ENCODE measurements around the gene CHRNB2.
"Not testable (repeated sequence)": the region's sequence is repeated elsewhere in the genome, so short reads cannot be mapped to it uniquely, and the experiment has no call there.

The CHRNB2 gene, protein sequence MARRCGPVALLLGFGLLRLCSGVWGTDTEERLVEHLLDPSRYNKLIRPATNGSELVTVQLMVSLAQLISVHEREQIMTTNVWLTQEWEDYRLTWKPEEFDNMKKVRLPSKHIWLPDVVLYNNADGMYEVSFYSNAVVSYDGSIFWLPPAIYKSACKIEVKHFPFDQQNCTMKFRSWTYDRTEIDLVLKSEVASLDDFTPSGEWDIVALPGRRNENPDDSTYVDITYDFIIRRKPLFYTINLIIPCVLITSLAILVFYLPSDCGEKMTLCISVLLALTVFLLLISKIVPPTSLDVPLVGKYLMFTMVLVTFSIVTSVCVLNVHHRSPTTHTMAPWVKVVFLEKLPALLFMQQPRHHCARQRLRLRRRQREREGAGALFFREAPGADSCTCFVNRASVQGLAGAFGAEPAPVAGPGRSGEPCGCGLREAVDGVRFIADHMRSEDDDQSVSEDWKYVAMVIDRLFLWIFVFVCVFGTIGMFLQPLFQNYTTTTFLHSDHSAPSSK

DNA sequence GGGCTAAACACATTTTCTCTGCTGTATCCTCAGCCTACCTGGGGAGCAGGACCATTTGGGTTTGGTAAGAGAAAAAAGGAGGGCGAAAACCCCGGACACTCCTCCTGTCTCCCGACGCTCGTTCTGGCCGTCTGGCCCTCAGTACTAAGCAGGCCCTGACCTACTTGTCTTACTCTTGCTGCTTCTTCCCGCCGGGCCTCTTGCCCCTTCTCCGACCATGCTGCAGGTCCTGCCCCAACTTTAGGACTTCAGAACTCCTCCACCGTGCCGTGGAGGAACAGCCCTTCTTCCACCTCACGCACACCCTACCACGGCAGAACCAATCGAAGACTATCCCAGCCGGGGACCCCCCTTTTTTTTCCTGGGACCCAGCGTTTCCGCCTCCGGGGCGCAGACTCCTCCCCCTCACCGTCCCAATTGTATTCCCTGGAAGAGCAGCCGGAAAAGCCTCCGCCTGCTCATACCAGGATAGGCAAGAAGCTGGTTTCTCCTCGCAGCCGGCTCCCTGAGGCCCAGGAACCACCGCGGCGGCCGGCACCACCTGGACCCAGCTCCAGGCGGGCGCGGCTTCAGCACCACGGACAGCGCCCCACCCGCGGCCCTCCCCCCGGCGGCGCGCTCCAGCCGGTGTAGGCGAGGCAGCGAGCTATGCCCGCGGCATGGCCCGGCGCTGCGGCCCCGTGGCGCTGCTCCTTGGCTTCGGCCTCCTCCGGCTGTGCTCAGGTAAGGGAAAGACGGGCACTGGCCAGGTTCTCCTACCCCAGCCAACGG lies at the start of gene CHRNB2:
Gene CHRNB2, plus strand, starts transcription at position 393 of the 771 bp plus-strand sequence. Its CDS starts 267 bp downstream, at position 660.
- peak; percentile 92 for DNase-seq

DNA sequence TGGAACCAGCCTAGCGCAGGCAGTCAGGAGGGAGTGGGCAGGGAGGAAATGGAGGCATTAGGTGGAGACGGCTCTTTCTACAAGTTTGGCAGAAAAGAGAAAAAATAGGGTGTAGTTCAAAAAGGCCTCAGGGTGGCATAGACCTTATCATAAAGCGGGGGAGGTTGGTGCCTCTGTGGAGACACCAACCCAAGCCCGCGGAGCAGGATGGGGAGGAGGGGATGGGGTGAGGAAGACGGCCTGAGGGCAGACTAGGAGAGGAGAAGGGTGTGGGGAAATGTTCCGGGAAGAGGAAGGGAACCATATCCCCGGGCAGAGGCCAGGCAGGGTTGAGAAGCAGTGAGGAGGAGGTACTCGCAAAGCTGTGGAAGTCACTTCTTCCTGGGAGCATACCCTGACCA lies 48.0 kb upstream of the CHRNB2 start:
- no peak for DNase-seq

DNA sequence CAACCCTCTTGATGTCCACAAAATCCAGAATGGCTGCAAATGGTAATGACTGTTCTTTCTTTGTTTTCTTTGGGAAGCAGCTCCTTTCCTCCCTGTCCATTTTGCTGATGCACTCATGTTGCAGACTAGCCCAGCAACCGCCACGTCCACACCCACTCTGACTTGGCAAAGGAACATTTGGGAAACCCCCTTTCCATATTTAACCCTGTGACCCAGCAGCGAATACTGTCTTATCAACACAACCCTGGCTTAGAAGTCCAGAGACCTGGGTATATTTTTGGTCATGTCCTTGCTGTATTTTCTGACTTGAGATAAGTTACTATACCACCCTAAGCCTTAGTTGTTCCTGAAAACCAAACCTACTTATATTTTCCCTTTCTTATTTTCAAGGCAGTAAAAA lies 47.2 kb upstream of the CHRNB2 start:
- DNase-seq = no peak

DNA sequence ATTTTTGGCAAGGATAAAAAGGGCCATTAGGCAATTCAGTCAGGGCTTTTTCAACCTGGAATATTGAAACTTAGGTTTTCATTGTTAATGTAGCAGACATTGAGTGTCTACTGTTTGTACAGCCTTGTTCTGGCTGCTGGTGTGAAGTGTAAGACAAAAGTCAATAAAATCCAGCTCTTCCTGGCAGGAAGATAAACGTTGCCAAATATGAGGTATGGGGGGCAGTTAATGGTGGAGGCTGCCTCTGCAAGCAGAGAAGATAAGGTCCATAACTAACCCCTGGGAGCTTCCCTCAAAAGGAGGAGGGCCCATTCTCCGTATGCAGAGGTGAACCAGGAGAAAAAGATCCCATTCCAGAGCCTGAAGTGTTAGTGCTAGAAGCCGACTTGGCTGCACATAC lies 45.9 kb upstream of the CHRNB2 start:
- DNase-seq = no peak

DNA sequence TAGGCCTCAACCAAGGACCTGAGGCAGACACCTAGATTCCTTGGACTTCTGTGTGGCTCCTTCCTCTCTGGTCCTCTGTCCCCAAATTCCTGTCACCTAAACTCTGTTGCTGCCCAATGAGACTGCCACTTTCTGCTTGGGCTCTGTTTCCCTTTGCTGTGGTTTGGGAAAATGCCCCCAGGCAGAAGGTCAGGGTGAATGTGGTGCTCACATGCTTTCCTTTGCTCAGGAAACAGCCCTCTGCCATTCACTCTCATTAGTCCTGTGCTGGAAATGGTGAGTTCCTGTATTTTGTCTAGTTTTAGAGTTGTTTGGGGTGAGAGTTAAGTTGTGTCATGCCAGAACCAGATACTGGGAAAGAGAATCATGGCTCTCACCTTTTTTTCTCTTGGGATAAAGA lies 42.7 kb upstream of the CHRNB2 start:
- DNase-seq = no peak

DNA sequence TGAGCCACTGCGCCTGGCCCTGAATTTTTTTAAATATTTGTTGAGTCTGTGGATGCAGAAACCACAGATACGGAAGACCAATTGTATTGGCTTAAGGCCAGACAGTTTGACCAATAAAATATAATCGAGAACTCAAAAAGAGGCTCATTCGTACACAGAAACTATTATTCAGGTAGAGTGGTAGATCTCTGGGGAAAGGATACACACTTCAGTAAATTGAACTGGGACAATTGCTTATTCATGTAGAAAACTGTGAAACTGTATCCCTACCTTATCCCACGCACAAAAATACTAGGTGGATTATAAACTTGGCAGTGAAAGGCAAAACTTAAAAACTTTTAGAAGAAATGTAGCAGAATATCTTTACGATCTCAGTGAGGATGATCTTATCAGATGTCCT lies 40.4 kb upstream of the CHRNB2 start:
- DNase-seq = no peak

DNA sequence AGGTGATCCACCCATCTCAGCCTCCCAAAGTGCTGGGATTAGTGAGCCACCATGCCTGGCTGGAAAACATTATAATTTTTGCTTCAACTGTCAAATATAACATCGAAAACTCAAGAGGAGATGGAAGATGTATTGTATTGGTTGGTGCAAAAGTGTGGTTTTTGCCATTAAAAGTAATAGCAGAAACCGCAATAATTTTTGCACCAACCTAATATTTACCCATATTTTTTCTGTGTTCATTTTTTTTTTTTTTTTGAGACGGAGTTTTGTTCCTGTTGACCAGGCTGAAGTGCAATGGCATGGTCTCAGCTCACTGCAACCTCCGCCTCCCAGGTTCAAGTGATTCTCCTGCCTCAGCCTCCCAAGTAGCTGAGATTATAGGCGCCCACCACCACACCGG lies 38.3 kb upstream of the CHRNB2 start:
- no peak for DNase-seq

DNA sequence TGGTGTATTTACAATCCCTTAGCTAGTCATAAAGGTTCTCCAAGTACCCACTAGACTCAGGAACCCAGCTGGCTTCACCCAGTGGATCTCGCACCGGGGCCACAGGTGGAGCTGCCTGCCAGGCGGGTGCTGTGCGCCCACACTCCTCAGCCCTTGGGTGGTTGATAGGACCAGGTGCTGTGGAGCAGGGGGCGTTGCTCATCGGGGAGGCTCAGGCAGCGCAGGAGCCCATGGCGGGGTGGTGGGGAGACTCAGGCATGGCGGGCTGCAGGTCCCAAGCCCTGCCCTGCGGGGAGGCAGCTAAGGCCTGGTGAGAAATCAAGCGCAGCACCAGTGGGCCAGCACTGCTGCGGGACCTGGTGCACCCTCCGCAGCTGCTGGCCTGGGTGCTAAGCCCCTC lies 35.6 kb upstream of the CHRNB2 start:
- DNase-seq = not testable (repeated sequence)

DNA sequence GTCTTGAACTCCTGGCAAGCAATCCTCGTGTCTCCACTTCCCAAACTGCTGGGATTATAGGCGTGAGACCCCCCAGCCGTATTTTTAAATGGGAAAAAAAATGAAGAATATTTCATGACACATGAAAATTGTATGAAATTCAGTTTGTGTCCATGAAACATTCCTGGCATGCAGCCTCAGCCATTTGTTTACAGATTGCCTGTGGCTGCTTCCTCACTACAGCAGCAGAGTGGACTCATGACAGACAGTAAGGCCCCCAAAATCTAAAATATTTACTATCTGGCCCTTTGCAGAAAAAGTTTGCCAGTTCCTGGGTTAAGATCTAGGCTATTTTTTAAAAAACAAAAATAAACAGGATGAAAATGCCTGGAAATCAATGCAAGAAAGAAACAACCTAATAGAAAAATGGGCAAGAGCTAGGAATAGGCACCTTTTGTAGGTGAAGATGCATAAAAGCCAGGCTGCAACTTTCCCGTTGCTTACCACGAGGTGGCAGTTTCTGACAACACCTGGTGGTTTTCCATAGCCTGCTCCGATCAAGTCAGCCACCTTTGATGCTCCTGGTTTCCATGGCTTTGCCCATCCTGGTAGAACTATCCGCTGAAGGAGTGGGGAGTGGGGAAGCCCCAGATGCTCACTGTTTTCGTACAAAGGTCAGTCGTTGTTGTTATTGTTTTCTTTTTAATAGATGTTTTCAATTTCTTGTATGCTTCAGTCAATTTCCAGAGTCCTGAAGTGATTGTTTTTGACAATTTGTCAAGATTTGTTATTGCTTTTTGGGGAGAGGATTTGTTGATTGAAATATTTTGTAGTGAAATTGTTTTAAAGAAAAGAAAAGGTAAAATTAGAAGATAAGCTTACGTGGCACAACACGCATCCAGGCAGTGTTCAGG lies 33.4 kb upstream of the CHRNB2 start:
- peak; percentile 53 for DNase-seq

DNA sequence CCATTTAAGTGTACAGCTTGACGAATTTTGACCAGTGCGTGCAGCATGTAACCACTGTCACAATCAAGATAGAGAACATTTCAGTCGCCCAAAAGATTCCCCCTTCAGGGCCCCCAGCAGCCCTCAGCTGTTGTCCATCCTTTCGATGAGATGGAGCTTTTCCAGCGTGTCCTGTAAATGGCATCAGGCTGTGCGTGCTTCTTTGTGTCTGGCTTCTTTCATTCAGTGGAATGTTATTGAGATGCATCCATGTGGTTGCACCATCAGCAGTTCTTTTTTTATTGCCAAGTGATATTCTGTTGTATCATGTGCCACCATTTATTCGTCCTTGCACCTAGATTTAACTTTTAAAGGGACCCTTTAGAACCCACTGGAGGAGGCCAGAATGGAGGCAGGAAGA lies 31.0 kb upstream of the CHRNB2 start:
- no peak for DNase-seq

DNA sequence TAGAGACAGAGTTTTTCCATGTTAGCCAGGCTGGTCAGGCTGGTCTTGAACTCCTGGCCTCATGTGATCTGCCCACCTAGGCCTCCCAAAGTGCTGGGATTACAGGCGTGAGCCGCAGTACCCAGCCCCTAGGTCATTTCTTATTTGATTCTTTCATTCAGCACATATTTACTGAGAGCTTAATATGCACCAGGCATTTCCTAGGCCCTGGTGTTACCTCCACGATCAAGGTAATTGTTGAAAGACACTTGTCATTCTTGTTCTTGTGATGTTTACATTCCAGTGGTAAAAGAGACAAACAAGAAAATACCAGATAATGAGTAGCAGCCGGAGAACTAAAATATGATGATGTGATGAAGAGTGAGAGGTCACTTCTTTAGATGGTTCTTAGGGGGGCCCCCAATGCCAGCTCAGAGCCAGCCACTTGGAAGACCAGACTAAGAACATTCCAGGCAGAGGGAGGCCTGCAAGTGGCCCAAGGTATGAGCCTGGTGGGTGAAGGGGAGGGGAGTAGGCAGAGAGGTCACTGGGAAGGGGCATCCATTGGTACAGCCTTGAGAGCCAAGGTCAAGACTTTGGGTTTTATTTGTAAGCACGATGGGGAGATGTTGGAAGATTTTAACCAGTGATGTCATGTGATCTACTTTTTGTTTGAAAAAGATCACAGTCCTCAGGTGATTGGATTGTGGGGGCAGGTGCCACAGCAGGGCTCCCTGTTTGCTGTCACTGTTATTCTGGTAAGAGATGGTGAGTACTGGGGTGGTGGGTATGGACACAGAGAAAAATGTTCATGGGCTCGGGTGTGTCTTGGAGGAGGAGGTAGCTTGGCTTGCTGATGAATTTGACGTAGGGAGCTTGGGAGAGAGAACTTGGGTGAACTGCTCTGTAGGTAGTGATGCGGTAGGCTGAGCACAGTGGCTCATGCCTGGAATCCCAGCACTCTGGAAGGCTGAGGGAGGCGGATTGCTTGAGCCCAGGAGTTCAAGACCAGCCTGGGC lies 27.8 kb upstream of the CHRNB2 start:
- DNase-seq = no peak

DNA sequence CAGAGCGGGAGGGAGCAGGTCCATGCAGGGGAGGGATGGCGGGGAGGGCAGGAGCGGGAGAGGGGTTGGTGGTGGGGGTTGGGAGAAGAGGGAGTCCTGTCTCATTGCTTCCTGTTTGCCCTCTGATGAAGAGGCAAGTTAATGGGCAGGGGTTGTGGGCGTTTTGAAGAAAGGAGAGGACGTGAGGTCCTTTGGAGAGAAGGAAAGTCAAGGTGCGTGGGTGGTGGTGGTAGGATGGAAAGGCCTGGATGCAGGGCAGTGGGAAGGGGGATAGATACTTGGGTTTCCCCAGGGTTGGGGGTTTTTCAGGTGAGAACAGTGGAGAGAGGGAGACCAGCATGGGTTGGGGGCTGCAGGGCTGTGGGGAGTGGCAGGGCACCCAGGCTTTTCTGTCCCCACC lies 26.3 kb upstream of the CHRNB2 start:
- no peak for DNase-seq

DNA sequence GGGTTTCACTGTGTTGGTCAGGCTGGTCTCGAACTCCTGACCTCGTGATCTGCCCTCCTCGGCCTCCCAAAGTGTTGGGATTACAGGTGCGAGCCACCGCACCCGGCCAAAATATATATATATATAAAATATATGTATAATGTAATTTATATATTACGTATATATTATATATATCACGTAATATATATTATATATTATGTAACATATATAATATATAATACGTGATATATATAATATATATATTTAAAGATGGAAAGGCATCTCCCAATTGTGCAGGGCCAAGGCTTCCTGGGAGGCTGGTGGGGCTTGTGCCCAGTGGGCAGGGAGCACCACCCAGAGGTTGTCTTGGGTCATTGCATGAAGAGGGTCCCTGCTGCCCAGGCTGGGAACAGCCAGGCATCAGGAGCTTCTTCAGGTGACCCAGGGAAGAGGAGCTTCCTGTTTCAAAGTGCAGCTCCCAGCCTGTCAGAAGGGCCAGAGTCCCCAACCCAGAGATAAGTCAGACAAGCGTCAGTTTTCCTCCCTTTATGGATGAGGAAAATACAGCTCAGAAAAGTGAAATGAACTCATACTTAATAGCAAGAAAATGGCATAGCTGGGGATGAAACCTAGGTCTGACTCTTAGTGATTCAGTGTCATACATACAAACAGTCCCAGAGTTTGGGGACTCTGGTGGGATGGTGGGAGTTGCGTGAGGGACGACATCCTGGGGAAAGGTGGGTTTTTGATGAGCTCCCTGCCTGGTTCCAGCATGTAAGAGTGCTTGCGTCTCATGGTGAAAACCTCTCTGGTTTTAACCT lies 21.1 kb upstream of the CHRNB2 start:
- peak; percentile 81 for DNase-seq

DNA sequence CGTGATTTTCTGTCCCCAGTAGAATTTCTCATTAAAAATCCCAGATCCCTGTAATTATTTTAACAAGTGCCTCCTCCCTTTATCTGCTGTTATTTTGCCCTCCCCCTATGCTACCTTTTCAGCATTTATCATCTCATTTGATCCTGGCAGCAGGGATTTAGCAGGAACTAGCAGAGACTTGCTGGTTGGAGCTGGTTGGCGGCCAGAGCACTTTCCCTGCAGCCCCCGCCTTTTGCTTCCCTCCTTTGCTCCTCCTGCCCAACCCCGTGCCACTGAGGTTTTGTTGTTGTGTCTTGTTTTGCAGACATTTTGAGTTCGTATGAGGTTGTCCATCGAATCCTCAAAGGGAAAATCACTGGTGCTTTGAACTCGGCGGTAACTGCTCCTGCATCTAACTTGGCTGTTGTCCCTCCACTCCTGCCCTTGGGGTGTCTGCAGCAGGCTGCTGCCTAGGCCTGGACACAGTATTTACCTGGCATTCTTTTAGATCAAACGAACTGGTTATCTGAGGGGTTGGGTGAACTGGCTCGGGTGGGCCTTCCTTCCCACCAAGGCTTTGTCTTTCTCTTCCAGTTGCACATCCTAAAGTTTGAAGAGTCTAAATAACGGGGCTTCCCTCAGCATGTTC lies 20.4 kb upstream of the CHRNB2 start:
- DNase-seq = no peak

DNA sequence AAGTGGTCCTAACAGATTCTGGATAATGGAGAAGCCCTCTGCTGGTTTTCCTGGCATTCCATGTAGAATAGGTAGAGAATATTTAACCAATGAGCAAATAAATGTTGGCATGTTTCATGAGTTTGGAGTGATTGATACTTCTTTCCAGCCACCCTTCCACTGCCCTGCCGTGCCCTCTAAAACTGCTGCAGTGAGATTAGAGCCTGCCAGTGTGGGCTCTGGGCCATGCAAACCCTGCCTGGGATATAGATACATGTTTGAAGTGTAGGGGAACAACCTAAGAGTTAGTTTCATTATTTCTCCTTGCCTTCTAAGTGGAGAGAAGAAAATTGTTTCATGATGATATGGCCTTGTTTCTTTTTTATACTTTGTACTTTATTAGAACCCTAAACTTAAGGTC lies 19.6 kb upstream of the CHRNB2 start:
- no peak for DNase-seq

DNA sequence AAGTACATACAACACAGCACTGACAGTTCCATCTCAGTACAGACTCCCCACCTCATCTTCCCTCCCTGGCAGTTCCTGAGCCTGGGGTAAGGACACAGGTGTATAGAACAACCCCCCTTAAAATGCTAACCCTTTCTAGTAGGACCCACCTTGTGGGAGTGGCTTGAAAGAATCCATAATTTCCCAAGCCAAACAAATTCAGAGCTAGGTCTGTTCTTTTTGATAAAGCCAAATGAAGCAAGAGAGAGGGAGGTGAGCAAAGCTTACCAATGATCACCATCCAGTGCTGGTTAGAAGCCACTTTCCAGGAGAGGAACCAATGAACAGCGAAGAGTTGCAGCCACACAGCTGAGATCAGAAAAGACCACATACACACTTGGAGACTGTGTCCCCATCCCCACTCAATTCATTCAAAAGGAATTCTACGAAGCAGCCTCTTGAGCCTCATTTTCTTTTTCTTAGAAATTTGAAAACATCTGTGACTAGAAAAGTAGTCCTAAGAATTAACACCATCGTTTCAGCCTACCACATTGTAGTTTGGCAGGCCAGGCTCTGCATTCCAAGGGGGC lies 18.3 kb upstream of the CHRNB2 start:
- DNase-seq = no peak

DNA sequence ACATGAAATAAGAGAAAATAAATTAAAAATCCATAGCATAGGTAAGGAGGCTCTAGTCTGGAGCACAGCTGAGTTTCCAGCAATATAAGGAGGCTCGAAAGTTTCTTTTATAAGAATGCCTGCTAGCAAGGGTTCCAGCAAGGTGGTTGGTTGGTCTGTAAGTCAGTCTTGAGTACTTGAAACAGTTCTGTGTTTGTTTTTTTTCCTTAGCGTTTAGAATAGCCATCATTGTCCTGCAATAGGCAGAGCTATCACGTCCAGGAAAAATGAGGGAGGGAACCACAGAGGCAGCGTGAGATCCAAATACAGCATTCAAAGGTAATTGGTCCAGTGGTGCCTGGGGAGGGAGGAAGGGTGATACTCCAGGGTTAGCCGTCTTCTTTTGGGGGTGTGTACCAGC lies 17.5 kb upstream of the CHRNB2 start:
- no peak for DNase-seq

DNA sequence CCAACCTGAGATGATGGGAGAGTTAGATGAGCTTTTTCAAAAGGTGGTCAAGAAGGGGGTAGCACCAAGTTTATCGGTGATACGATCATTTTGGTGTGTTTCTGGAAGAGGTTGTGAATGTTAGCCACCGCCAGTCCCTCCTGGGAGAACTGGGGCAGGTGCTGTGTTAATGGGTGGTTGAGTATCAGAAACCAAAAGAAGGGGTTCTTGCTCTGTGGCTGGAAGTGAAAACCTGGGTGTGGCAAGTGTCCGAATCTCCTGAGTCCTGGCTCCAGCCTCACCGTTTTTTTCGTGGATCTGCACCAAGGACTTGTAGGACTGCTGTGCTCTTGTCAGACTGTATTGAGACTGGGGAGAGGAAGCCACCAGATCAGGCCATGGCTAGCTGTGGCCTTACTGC lies 16.9 kb upstream of the CHRNB2 start:
- DNase-seq = no peak

DNA sequence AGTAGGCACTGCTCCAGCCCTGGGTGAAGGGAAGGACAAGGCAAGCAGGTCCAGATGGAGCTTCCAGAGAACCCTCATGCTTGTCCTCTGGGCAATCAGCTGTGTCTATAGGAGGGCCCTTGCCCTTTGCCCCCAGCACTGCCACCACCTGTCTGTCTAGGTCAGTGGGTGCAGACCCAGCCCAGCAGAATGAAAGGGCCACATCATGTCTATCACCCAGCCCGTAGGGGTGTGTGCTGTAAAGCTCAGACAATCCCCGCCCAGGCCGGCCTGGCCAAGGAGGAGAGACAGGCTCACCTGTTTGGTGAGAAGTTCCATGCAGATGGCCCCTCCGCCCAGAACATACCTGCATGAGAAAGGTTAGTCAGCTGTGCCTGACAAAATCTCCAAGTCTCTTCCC lies 16.1 kb upstream of the CHRNB2 start:
- DNase-seq = no peak

DNA sequence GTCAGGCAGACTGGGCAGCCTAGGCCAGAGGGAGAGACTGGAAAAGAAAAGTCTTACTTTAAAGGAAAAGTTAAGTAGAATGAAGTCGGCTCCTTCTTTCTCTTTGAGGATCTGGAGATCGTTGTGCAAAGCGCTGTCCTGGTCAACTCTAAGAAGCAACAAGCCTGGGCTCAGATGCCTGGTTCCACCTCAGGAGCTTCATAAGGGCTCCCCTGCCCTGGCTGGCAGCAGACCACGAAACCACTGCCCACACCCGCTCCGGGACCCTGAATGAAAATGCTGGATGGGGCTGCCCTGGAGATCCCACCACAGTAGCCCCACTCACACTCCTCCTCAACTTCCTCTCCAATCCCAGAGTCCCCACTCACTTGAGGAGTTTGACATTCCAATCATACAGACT lies 15.5 kb upstream of the CHRNB2 start:
- no peak for DNase-seq

All from 8988T (cell line).